Gastrocnemius medialis (tissue), 4 donors: ENCODE data around the gene TBC1D23.
A peak's percentile ranks its signal among the peaks of the same experiment; 100 is the strongest.

Experiments
- POLR2A ChIP-seq, 2 donors: fragments of 450-650 bp; IDR thresholded peaks; one replicate each; pipeline ENCODE4 v1.6.1; 2017; ENCODE audit warnings: antibody characterized with exemption in 2 of 2, mild to moderate bottlenecking in 2 of 2, moderate library complexity in 2 of 2
- TF ChIP-seq, protein P1 (sequence below), 5 experiments: fragments of 450-650 bp in 3 of 5; fragments of 200-600 bp in 2 of 5; sonication (generic) in 2 of 5; IDR thresholded peaks in 4 of 5; conservative IDR thresholded peaks in 1 of 5; 1 replicate in 4 of 5; 2 replicates in 1 of 5; pipeline ENCODE4 v1.5.1; 2016 to 2019; ENCODE audit warnings: antibody characterized with exemption in 5 of 5, mild to moderate bottlenecking in 3 of 5, moderate library complexity in 3 of 5

- TF ChIP-seq, protein P1, sequence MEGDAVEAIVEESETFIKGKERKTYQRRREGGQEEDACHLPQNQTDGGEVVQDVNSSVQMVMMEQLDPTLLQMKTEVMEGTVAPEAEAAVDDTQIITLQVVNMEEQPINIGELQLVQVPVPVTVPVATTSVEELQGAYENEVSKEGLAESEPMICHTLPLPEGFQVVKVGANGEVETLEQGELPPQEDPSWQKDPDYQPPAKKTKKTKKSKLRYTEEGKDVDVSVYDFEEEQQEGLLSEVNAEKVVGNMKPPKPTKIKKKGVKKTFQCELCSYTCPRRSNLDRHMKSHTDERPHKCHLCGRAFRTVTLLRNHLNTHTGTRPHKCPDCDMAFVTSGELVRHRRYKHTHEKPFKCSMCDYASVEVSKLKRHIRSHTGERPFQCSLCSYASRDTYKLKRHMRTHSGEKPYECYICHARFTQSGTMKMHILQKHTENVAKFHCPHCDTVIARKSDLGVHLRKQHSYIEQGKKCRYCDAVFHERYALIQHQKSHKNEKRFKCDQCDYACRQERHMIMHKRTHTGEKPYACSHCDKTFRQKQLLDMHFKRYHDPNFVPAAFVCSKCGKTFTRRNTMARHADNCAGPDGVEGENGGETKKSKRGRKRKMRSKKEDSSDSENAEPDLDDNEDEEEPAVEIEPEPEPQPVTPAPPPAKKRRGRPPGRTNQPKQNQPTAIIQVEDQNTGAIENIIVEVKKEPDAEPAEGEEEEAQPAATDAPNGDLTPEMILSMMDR (IDR thresholded peaks at IDR 0.05 in 4 of 5, conservative IDR thresholded peaks at IDR 0.05 in 1 of 5), result peak in 1 of 5 experiments; percentile 15
- TF ChIP-seq POLR2A (IDR thresholded peaks at IDR 0.05), result peak; percentile 76 to 78
Observed at GRCh38 chr3:100334488-100335351, 73.9 kb downstream of the TBC1D23 start, which contains the start of gene NIT2.
